MM.1S (cell line): ENCODE data around the gene PARD6B.

ENCODE experiments used
- DNase-seq: peaks from one replicate; pipeline ENCODE4 v3.0.0-alpha.2; 2015
- H2AFZ ChIP-seq: fragments of 300-600 bp; sonication (generic); 2 replicates; pipeline ENCODE4 v1.6.0; 2016; ENCODE audit warnings: antibody characterized with exemption, low read length
- H3F3A ChIP-seq: fragments of 300-600 bp; sonication (generic); 2 replicates; pipeline ENCODE4 v1.6.1; 2016; ENCODE audit warnings: mild to moderate bottlenecking, antibody characterized with exemption, low read length, moderate library complexity, mixed read lengths; ENCODE audit not compliant: insufficient read depth
- H3K27ac ChIP-seq: fragments of 300-600 bp; sonication (generic); 2 replicates; pipeline ENCODE4 v1.5.1; 2016; ENCODE audit warnings: mild to moderate bottlenecking, low read length
- H3K27me3 ChIP-seq: fragments of 300-600 bp; sonication (generic); replicated peaks from 2 replicates; pipeline ENCODE4 v1.6.0; 2016; ENCODE audit warnings: low read length; ENCODE audit not compliant: insufficient read depth
- H3K36me3 ChIP-seq: fragments of 300-600 bp; sonication (generic); replicated peaks from 2 replicates; pipeline ENCODE4 v1.6.1; 2016; ENCODE audit warnings: mild to moderate bottlenecking, low read length, mixed read lengths; ENCODE audit not compliant: insufficient read depth
- H3K4me1 ChIP-seq: fragments of 300-600 bp; sonication (generic); 2 replicates; pipeline ENCODE4 v1.6.1; 2016; ENCODE audit warnings: low read length, mixed read lengths
- H3K4me2 ChIP-seq: fragments of 300-600 bp; sonication (generic); 2 replicates; pipeline ENCODE4 v1.6.0; 2016; ENCODE audit warnings: low read depth, low read length
- H3K4me3 ChIP-seq: fragments of 300-600 bp; sonication (generic); 2 replicates; pipeline ENCODE4 v1.5.1; 2016; ENCODE audit warnings: low read length, mixed read lengths
- H3K79me2 ChIP-seq: fragments of 300-600 bp; sonication (generic); 2 replicates; pipeline ENCODE4 v1.6.1; 2016; ENCODE audit warnings: mixed run types, low read length, mixed read lengths
- H3K9ac ChIP-seq: fragments of 300-600 bp; sonication (generic); 2 replicates; pipeline ENCODE4 v1.6.1; 2016; ENCODE audit warnings: low read length, mixed read lengths
- H3K9me2 ChIP-seq: fragments of 300-600 bp; sonication (generic); replicated peaks from 2 replicates; pipeline ENCODE4 v1.6.1; 2016; ENCODE audit warnings: mild to moderate bottlenecking, low read length, mixed read lengths; ENCODE audit not compliant: insufficient read depth
- H3K9me3 ChIP-seq: fragments of 300-600 bp; sonication (generic); replicated peaks from 2 replicates; pipeline ENCODE4 v1.6.1; 2016; ENCODE audit warnings: mild to moderate bottlenecking, low read length, mixed read lengths; ENCODE audit not compliant: insufficient read depth
- H4K20me1 ChIP-seq: fragments of 300-600 bp; sonication (generic); 2 replicates; pipeline ENCODE4 v1.6.1; 2016; ENCODE audit warnings: mild to moderate bottlenecking, low read length, moderate library complexity, mixed read lengths; ENCODE audit not compliant: insufficient read depth
- CTCF ChIP-seq: fragments of 300-600 bp; sonication (generic); IDR thresholded peaks from 2 replicates; pipeline ENCODE4 v1.5.1; 2016; ENCODE audit warnings: antibody characterized with exemption, low read length, mixed read lengths
- EZH2 ChIP-seq: fragments of 300-600 bp; sonication (generic); optimal IDR thresholded peaks from 2 replicates; pipeline ENCODE3; 2017; ENCODE audit warnings: low read depth, mild to moderate bottlenecking, antibody characterized with exemption, low read length, mixed read lengths
- EZH2phosphoT487 ChIP-seq: fragments of 300-600 bp; sonication (generic); IDR thresholded peaks from 2 replicates; pipeline ENCODE4 v1.6.1; 2018; ENCODE audit warnings: antibody characterized with exemption, low read length

PARD6B gene

GRCh38 chr20:50731055-50731929 is at the start of gene PARD6B:
PARD6B (plus strand) TSS chr20:50731580; CDS start chr20:50731787, 207 bp downstream.
- TF ChIP-seq EZH2 (no peak), EZH2phosphoT487 (no peak), CTCF (no peak)
- no peaks in the 10 kb centered on the region for H4K20me1 ChIP-seq
- no peaks in the 10 kb centered on the region for H3K36me3 ChIP-seq
- DNase-seq: peak; percentile 99
- H3K4me2 ChIP-seq: peak within 1 kb of the TSS; percentile 98
- H3K4me3 ChIP-seq: peak within 1 kb of the TSS; percentile 87
- peak within 1 kb of the TSS; percentile 99 for H2AFZ ChIP-seq
- no peaks in the 10 kb centered on the region for H3K9me2 ChIP-seq
- H3F3A ChIP-seq: 0 out of 2 replicates have a peak, but pooled peaks cover 3% of the 10 kb centered on the region
- H3K9me3 ChIP-seq: no peaks in the 10 kb centered on the region
- peaks cover 42% of the 10 kb centered on the region for H3K79me2 ChIP-seq
- H3K27ac ChIP-seq: peak within 1 kb of the TSS; percentile 59; the same call in 1 of the 2 replicates
- H3K27me3 ChIP-seq: no peaks in the 10 kb centered on the region
- H3K4me1 ChIP-seq: peaks cover 8% of the 10 kb centered on the region; the same call in 1 of the 2 replicates
- H3K9ac ChIP-seq: peak within 1 kb of the TSS; percentile 74

DNA sequence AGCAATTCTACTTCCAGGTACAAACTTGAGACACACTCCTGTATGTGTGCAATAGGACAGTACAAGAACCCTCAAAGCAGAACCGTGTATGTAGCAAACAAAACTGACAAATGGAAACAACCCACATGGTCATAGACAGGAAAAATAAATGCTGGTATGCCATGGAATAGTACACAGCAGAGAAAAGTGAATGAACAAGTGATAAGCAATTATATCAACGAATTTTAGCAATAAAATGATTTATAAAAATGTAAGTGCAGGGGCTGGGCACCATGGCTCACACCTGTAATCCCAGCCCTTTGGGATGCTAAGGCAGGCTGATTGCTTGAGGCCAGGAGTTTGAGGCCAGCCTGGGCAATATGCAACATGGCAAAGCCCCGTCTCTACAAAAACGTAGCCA is 49.3 kb upstream of the PARD6B start:
- Histone ChIP-seq H3F3A (no peaks in the 10 kb centered on the region), H3K4me2 (no peak overlapping the region), H3K9me3 (no peaks in the 10 kb centered on the region), H4K20me1 (no peaks in the 10 kb centered on the region), H3K4me1 (no peaks in the 10 kb centered on the region), H3K79me2 (no peaks in the 10 kb centered on the region), H3K27me3 (no peaks in the 10 kb centered on the region), H3K4me3 (no peak overlapping the region), H3K36me3 (no peaks in the 10 kb centered on the region), H3K9me2 (no peaks in the 10 kb centered on the region), H2AFZ (no peak overlapping the region), H3K9ac (no peak overlapping the region), H3K27ac (no peak overlapping the region)
- TF ChIP-seq CTCF (no peak), EZH2 (no peak), EZH2phosphoT487 (no peak)
- no peak for DNase-seq

DNA sequence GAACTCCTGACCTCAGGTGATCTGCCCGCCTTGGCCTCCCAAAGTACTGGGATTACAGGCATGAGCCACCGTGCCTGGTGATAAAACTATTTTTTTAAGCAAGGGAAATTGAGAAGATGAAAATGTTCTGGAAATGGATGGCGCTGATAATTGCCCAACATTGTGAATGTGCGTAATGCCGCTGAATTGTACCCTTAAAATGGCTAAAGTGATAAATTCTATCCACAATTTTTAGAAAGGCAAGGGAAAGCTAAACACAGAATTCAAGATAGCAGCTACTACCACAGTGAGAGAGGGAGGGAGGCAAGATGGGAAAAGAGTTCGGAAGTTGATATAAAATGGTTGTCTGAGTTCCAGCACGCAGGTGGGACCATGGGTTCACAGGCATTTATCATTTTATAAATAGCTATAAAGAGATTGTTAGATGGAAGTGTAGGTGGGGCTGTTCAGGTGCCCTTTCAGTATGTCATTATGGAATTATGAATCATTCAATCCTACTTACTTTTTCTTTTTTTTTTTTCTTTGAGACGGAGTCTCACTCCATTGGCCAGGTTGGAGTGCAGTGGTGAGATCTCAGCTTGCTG is 48.3 kb upstream of the PARD6B start:
- H3K36me3 ChIP-seq: no peaks in the 10 kb centered on the region
- no peak overlapping the region for H3K9ac ChIP-seq
- H3K79me2 ChIP-seq: no peaks in the 10 kb centered on the region
- H3K4me2 ChIP-seq: no peak overlapping the region
- H3K9me2 ChIP-seq: no peaks in the 10 kb centered on the region
- no peak overlapping the region for H2AFZ ChIP-seq
- no peak overlapping the region for H3K4me3 ChIP-seq
- H3F3A ChIP-seq: no peaks in the 10 kb centered on the region
- no peaks in the 10 kb centered on the region for H3K4me1 ChIP-seq
- TF ChIP-seq CTCF: no peak
- no peak for TF ChIP-seq EZH2phosphoT487
- TF ChIP-seq EZH2: no peak
- no peaks in the 10 kb centered on the region for H3K27me3 ChIP-seq
- no peak for DNase-seq
- H4K20me1 ChIP-seq: no peaks in the 10 kb centered on the region
- no peaks in the 10 kb centered on the region for H3K9me3 ChIP-seq
- H3K27ac ChIP-seq: no peak overlapping the region
